Measurements from ENCODE around the gene CDKN2AIPNL. TPM values are rescaled to one million over a fixed set of nuclear protein-coding genes. Genes with fewer than 3 reads are reported as not detected.

Gene CDKN2AIPNL, protein sequence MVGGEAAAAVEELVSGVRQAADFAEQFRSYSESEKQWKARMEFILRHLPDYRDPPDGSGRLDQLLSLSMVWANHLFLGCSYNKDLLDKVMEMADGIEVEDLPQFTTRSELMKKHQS
- 88.4 and 126 TPM in 2 replicates for polyA plus RNA-seq (2014; cell fraction: cytosol; rRNA removed)
- 17.5 and 20.1 TPM in 2 replicates for polyA plus RNA-seq (2014; cell fraction: nucleus; rRNA removed)

DNA sequence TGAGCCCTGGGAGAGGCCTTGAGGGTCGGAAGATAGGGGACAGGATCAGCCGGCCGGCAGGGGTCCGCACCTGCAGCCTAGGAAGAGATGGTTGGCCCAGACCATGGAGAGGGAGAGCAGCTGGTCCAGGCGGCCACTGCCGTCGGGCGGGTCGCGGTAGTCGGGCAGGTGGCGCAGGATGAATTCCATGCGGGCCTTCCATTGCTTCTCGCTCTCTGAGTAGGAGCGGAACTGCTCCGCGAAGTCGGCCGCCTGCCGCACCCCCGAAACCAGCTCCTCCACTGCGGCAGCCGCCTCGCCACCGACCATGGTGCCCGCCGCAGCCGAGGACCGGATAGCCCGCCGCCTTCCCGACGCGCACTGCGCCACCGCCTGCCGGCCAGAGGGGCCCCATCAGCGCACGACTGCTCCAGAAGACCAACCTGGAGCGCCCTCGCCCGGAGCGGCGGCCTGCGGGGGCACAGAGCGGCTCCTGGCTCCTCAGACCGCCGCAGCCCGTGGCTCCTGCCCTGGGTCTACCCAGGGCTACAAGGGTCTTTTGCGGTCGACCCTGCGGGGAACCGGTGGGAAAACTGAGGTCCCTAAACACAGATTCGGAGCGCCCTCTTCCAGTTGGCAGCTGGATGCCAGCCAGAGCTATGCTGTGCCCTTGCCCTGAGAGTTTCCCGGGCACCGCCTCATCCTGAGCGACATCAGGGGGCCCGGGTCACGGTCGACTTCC, at the start of gene CDKN2AIPNL:
Gene CDKN2AIPNL, minus strand, starts transcription at position 336 of the 721 bp plus-strand sequence. Its CDS starts 27 bp downstream, at position 309.
- DNase-seq (ENCODE audit: low spot score), result peak; percentile 88

DNA sequence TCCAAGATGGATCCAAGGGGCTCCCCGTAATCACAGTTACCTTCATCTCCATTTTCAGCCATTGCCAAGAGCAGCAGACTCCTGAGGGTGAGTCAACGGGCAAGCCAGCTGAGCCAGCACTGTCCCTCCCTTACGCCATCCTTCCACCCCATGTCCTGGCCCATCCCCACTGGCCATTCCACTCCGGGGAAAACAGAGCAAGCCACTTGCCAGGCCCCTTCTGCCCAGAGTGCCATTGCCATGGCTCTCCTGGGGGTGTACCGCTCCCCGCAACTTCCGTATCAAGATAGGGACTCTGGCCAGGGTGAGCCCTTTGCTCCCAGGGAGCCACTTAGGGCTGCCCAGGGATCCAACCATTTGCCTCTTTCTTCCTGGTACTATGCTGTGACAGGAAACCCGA, 48.9 kb upstream of the CDKN2AIPNL start:
- DNase-seq (ENCODE audit: low spot score), result no peak

DNA sequence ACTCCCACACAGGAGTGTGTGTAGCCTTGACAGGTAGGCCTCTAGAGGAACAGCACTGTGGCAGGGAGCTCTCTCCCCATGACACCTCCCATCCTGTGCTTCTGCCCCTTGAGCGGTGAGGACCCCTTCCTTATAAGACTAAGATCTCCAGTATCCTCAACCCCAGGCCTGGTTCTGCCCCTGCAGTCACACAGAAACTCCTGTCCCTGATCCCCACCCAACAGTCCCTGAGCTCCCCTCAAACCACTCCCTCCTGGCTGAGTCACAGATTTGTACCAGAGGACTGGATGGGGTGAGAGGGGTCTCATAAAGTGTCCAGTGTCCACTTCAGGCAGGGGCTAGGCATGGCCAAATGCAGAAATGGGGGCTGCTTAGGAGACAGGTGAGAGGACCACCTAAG, 47.8 kb upstream of the CDKN2AIPNL start:
- no peak for DNase-seq (ENCODE audit: low spot score)

DNA sequence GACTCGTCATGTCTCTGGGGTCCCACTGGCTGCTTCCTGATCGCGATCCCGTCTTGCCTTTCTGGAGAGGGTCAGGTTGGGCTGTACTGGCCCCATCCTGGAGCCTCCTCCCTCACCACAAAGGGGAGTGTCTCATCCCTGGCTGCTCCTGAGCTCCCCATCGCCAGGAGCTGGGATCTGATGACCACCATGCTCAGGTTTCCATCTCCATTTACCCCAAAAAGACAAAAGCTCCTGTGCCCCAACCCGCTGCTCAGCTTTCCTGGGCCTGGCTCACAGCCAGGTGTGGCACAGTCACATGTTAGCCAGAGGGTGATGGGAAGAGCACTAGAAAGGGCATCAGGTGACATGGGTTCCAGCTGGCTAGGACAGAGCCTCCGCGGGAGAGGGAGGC, 47.3 kb upstream of the CDKN2AIPNL start:
- DNase-seq (ENCODE audit: low spot score), result no peak

DNA sequence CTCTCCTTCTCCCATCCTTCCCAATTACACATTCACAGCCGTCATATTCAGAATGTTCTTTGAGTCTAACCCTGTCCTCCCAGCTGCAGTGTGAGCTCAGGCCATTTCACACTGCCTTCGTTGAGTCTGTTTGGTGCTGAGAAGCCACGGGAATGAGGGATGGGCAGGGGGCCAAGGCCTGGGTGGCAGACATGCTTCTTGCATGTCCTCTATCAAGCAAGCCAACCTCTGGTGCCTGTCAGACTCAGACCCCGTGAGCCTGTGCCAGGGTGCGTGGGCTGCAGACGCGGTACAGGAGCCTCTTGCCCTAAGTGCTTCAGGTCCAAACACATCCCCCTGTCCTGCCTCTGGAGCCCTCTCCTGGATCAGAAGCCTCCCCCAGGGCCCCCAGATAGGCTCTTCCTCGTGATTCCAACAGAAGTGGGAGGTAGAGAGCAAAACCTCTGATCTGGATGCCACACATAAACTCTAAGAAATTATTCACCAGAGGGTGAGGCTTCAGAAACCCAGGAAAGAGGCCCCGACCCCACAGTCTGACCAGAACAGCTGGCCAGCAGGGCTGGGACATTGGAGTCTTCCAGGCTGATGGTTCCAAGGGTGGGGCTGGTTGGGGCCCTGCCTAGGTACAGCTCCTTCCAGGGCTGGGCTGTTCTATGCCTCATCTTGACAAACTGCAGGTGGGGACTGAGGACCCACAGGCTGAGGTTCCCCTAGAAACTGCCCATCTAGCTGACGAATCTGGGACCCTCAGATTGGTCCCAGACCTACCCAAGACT, 46.7 kb upstream of the CDKN2AIPNL start:
- DNase-seq (ENCODE audit: low spot score), result no peak

DNA sequence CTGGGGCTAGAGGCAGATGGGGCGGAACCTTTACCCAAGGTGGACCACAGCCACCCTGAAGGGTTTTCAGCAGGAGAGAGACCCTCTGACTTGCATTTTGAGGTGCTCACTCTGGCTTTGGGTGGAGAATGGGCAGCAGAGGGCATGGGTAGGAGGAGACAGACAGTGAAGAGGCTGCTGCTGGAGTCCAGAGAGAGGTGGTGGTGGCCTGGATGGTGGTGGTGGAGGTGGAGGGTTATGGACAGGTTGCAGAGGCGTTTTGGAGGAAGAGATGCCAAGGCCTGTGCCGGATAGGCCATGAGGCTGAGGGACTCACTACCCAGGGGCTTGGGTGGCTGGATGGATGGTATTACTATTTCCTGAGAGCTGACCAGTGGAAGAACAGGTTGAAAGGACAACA, 46.1 kb upstream of the CDKN2AIPNL start:
- no peak for DNase-seq (ENCODE audit: low spot score)

DNA sequence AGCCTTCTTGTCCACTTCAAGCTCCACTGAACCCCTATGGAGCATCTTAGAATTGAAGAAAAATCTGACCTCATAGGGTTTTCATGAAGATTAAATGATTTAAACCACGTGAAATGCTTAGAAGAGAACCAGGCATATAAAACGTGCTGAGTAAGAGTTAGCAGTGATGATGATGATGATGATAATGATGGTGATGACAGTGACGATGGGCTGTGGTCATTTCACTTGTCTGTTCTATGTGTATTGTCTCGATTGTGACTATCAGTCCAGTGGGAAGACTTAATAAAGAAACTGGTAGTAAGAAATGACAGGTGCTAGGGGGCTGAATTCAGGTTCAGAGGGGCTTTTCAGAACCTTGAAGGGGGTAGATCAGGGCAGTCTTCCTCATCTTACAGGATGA, 45.1 kb upstream of the CDKN2AIPNL start:
- DNase-seq (ENCODE audit: low spot score), result no peak

DNA sequence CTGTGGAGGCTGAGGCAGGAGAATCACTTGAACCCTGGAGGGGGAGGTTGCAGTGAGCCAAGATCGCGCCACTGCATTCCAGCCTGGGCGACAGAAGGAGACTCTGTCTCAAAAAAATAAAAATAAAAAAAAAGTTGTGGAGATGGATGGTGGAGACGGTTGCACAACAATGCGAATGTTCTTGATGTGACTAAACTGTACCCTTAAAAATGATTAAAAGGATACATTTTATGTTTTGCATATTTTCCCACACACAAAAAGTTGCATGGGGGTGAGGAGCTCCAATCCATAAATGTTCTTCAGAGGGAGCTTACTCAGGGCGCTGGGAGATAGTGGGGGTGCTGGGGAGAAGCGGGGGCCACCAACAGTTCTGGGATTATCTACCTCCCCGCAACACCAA, 43.8 kb upstream of the CDKN2AIPNL start:
- no peak for DNase-seq (ENCODE audit: low spot score)

DNA sequence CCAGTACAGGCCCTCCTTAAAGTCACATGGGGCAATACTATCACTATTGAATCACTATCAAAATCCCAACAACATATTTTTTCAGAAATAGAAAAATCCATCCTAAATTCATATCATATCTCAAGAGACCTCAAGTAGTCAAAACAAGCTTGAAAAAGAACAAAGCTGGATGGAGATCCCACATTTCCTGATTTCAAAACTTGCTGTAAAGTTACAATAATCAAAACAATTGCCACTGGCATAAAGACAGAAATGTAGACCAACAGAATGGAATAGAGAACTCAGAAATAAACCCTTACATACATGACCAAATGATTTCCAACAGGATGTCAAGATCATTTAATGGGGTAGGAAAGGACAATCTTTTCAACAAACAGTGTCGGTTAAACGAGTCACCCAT, 41.3 kb upstream of the CDKN2AIPNL start:
- no peak for DNase-seq (ENCODE audit: low spot score)

DNA sequence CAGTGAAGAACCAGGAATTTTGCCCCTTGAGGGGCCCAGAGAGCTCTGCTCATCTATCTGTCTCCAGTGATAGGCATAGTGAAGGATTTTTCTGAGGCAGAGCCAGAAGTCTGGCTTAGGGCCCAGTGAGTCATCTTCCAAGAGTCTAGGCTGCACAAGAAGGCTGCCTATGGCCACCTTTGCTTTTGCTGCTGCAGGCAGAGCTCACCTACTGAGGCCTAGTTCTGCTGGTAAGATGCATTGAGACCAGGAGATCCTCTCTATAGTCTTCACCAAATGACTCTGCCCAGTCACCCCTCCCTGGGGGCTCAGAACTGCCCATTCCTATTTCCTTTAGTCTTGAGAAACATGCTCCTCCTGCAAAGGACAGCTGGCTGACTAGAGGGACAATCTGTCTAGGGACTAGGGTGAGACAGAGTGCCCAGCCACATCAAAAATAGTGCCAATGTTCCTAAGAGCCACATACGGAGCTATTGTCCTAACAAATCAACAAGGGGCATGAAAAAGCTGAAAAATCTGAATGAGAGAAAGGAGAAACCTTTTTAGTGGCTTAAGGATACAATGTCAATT, 40.3 kb upstream of the CDKN2AIPNL start:
- no peak for DNase-seq (ENCODE audit: low spot score)

DNA sequence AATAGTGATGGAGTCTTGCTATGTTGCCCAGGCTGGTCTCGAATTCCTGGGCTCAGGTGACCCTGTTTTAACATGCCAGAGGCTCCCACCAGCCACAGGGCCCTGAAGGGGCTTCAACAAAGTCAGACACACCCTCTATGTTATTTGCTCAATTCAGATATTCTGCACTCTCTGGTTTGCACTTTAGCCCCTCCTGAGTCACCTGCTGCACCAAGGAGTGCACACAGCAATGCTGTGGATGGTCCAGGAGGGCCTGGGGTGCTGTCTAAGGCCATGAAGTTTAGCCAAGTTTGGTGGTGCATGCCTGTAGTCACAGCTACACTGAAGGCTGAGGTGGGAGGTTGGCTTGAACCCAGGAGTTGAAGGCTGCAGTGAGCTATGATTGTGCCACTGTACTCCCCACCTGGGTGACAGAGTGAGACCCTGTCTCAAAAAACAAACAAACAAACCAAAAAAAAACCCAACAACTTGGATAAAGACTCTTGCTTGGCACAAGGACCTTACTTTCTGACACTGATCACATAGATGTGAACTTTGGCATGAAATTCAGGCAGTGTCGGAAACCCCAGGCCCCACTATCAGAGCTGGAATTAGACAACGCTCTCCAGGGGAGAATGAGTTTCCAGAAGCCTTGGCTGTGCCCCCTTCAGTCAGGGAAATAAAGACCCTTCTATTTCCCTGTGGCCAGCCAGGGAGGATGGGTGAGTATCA, 39.7 kb upstream of the CDKN2AIPNL start:
- DNase-seq (ENCODE audit: low spot score), result no peak

DNA sequence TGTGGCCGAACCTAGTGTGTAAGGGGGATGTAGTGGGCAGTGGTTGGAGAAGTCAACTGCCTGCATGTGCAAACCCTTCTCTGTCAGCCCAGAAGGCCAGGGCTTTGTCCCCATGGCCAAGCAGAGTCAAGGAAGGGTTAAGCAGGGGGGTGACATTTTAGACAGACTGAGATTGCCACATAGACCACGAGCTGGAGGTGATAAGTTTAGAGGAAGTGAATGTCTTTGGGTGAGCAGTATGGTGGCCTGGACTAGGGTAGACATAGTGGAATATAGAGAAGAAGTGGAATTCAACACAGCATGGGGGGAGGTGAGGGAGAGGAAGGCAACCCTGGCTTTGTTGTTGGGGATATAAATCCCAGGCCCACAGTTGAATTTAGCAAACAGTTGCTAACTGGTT, 38.7 kb upstream of the CDKN2AIPNL start:
- no peak for DNase-seq (ENCODE audit: low spot score)

DNA sequence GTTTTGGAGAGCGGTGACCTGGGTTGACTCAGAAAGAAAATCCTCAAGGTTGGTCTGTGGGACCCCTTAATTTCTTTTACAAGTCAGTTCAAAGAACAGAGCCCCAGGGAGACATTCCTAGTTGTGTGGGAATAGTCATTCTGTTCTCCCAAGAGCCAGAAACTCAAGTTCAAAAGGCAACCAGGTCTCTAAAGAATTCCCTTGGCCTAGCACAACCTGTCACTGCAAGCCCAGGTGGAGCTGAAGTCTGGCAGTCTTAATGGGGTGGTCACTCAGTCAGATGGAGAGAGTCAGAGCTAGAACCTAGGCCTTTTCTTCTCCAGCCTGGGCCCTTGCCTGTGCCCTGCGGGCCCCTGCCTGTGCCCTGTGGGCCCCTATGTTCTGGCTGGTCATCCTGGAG, 37.5 kb upstream of the CDKN2AIPNL start:
- no peak for DNase-seq (ENCODE audit: low spot score)

DNA sequence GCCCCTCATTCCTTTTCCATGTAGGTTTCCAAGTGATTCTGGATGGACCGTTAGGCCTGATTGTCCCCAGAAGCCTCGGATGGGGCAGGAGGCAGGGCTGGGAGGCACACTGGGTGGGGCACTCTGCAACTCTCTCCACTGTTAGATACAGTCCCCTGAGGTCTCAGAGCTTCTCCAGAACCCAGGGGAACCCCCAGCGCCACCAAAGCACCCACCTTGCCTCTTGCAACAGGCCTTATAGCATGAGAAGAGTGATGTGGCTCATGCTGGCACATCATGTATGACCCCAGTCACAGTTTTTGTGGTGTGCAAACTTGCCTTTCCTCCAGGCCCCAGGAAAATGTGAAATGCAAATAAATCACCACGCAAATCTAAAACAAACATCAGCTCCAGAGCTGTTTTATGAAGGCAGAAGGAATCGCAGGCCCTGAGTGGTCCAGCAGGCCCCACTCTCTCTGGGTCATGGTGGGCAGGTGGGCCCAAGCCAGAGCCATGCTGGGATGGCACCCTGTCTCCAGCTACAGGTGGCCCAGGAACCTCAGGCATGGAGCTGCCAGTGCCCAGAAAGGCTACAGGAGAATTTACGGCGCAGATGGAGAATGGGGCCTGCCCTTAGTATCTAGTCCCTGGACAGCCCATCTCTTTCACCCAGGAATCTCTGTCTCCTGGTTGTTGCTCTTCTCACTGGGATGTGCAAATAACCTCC, 36.3 kb upstream of the CDKN2AIPNL start:
- no peak for DNase-seq (ENCODE audit: low spot score)

DNA sequence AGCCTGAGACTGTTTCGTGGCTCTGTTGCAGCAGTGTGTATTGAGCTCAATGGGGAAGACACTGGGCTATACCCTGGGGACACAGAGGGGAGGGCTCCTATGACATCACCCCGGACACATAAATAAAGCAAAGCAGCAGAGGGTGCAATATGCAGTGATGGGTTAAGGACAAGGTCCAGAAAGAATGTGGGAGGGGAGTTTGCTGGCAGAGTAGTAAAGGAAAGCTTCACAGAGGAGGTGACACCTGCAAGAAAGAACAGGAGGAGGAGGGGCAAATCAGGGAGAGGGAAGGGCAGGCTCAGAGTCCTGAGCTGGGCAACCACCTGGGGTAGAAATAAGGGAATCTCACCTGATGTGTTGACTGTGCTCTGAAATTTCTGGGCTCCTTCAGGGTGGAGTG, 35.3 kb upstream of the CDKN2AIPNL start:
- DNase-seq (ENCODE audit: low spot score), result no peak

DNA sequence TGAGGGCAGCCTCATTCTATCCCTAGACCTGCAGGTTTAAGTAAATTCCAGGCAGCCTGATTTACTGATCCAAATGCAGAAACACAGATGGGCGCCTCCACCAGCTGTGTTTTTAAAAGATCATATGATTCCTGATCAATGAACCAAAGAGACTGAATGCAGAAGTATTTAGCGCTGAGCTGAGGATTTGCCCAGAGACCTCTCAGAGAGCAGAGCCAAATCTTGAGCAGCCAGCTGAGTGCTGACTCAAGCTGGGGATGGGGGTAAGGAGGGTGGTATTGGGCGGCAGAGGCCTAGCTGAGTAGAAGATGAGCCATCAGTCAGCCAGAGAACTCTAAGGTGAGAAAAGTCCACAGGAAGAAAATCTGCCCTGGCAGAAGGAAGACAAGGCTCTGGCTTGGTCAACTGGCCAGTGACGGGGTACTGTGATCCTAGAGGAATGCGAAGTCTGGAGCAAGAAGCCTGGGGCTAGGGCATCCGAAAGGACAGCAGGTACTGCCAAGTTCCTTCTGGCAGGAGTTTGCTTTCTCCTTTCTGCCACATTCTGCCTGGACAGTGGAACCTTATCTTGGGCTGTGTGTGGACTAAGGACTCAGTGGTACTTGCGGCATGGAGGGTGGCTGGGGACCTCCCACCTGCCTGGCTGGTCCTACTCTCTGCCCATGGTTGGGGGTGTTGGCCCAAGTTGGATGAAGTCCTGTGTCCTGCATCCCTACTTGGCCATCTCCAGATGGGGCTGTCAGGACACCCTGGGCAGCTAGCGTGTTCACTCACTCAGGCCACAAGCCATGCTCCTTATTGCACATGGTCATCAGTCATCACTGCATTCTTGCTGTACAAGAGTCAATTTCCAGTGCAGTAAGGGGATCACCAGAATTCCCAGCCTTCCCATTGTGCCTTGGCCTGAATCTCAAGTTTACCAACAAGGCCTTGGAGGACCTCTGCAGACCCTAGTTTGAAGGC, 34.5 kb upstream of the CDKN2AIPNL start:
- DNase-seq (ENCODE audit: low spot score), result no peak

DNA sequence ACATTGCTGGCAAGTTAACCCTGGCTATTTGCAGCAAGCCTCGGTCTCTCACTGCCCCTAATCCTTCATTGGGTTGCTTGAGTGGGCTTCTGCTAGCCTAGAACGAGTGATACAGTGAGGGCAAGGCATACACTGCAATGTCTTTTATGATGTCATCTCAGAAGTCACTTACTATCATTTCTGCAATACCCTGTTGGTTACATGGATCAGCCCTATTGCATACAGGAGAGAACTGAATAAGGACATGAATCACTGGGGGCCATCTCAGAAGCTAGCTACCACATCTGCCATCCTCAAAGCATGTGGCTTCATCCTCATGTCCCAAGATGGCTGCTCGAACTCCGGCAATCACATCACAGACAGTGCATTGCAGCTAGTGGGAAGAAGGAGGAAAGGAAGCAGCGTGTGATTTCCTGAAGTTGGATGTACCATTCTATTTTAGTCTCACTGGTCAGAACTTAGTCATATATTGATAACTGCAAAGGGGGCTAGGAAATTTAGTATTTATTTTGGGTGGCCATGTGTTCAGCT, 33.3 kb upstream of the CDKN2AIPNL start:
- DNase-seq (ENCODE audit: low spot score), result no peak

DNA sequence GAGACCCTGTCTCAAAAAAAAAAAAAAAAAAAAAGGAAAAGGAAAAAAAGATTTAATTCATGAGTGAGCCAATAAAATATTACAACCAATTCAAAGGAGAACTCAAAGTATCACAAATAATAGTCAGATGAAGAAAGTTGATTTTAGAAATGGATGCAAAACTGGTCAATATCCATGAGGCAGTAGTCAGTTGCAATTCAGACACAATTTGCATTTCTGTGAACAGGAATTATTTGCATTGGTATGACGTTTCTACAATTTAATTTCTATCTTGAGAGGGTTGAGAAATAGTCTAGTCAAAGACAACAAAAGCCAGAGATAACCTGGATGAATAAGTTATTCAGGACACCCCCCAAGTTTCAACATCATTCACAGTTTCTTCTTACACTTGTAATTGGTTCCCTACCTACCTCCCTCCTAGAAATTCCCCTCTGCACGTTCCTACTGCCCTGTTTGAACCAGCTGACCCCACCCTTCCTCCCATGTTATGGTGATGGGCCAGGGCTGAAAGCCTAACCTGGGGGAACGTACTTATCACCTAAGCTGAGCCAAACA, 28.6 kb upstream of the CDKN2AIPNL start:
- DNase-seq (ENCODE audit: low spot score), result no peak

DNA sequence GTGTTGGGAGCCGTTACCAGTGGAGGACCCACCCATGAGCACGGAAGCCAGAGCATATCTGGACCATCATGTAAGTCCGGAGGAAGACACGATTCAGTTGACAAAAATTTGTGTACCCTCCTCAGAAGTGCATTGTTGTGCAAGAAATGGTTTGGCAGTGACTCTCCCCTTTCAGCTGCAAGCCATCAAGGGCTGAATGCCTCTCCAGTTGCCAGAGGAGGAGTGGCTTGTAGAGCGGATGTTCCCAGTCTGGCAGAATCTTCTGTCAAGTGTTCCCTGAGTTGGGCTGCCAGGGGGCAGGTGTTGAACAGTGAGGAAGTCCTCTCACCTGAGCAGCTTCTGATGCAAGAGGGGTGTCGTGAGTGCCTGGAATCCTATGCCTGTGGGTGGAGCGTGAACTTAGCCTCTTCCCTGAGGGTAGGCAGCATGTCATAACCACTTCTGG, 27.6 kb upstream of the CDKN2AIPNL start:
- DNase-seq (ENCODE audit: low spot score), result no peak

Measured in SK-N-DZ (cell line).